Progenitor cell of endocrine pancreas (in vitro differentiated cells): ENCODE results near the gene NINL. TPM values are rescaled to one million over a fixed set of nuclear protein-coding genes. Genes with fewer than 3 reads are reported as not detected.
A peak's percentile ranks its signal among the peaks of the same experiment; 100 is the strongest.

Source experiments
- DNase-seq: peaks from one replicate; pipeline ENCODE4 v3.0.0; 2021; ENCODE audit warnings: low spot score; ENCODE audit not compliant: unreplicated experiment
- H3K27ac Mint-ChIP-seq: 2 replicates; pipeline ENCODE4 v1.8.0; 2021; ENCODE audit warnings: mild to moderate bottlenecking, moderate library complexity, mixed read lengths
- H3K27me3 Mint-ChIP-seq: 2 replicates; pipeline ENCODE4 v1.8.0; 2021; ENCODE audit warnings: mixed read lengths
- H3K36me3 Mint-ChIP-seq: 2 replicates; pipeline ENCODE4 v1.8.0; 2022; ENCODE audit warnings: mixed read lengths; ENCODE audit not compliant: insufficient read depth
- H3K4me1 Mint-ChIP-seq: 2 replicates; pipeline ENCODE4 v1.8.0; 2021; ENCODE audit warnings: low read depth, mixed read lengths
- H3K4me3 Mint-ChIP-seq: 2 replicates; pipeline ENCODE4 v1.8.0; 2021; ENCODE audit warnings: low read depth, mild to moderate bottlenecking, moderate library complexity, mixed read lengths
- H3K9me3 Mint-ChIP-seq: 2 replicates; pipeline ENCODE4 v1.8.0; 2021; ENCODE audit warnings: low read depth, mixed read lengths
- CTCF ChIP-seq: fragments of 200-600 bp; sonication (generic); IDR thresholded peaks from one replicate; pipeline ENCODE4 v1.5.0; 2021; ENCODE audit warnings: antibody characterized with exemption, mild to moderate bottlenecking; ENCODE audit not compliant: unreplicated experiment
- total RNA-seq: library from RNA; stranded (reverse); gene quantifications from 2 replicates; pipeline ENCODE4 v1.2.1, GENCODE V29; 2021

NINL gene
- total RNA-seq, 1 donor from 2014 or later, result 125 TPM

DNA sequence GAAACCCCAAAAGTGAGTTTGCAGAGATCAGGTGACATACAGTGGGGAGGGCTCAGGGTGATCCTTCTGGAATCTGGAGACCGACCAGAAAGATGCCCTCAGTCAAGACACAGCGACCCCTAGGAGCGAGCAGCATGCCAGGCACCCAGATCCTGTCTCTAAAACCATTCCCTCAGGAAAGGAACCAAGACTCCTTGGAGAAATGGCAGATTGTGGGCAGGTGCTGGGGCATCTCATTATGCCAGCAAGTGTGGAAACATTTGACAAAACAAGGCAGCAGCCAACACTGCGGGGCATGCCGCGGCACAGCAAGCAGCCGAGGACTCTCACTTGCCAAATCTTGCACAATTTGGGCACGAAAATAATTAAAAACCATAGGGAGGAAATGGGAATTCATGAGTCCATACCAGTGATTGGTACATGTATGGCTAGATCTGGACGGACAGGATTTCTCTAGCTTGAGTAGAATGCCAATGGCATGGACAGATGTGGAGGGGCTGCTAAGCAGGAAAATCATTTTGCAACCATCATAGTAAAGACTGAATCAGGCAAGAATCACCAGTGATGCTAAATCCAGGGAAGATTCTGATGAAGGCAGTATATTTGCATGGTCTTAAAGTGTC lies 101.0 kb downstream of the NINL start:
- H3K36me3 Mint-ChIP-seq, result peaks cover 17% of the 10 kb centered on the region
- H3K27ac Mint-ChIP-seq, result no peak overlapping the region
- no peaks in the 10 kb centered on the region for H3K9me3 Mint-ChIP-seq
- no peak for DNase-seq
- no peak overlapping the region for H3K4me3 Mint-ChIP-seq
- H3K27me3 Mint-ChIP-seq, result no peaks in the 10 kb centered on the region
- no peaks in the 10 kb centered on the region for H3K4me1 Mint-ChIP-seq
- no peak for TF ChIP-seq CTCF

GRCh38 chr20:25483431-25484132 lies 101.7 kb downstream of the NINL start:
- no peak for TF ChIP-seq CTCF
- no peak for DNase-seq
- Mint-ChIP-seq H3K36me3 (peaks cover 18% of the 10 kb centered on the region), H3K4me3 (no peak overlapping the region), H3K4me1 (no peaks in the 10 kb centered on the region), H3K27me3 (no peaks in the 10 kb centered on the region), H3K9me3 (no peaks in the 10 kb centered on the region), H3K27ac (no peak overlapping the region)

DNA sequence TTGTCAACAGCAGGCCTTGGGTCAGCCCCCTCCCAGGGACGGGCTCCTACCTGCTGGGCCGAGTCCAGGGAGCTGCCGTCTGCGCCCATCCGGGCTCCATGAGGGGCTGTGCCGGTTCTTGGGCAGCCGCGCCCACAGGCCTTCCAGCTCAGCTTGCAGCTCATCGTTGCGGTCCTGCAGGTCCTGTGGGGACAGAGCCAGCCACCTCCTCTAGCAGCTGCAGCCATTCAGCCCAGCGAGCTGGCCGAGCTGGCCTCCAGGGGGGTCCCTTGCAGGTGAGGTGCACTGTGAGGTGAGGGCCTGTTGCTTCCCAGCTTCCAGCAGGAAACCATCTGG lies 103.4 kb downstream of the NINL start:
- no peak for DNase-seq
- no peak for TF ChIP-seq CTCF
- H3K27me3 Mint-ChIP-seq, result no peaks in the 10 kb centered on the region
- no peak overlapping the region for H3K4me3 Mint-ChIP-seq
- H3K36me3 Mint-ChIP-seq, result peaks cover 22% of the 10 kb centered on the region
- no peaks in the 10 kb centered on the region for H3K9me3 Mint-ChIP-seq
- no peak overlapping the region for H3K27ac Mint-ChIP-seq
- no peaks in the 10 kb centered on the region for H3K4me1 Mint-ChIP-seq

DNA sequence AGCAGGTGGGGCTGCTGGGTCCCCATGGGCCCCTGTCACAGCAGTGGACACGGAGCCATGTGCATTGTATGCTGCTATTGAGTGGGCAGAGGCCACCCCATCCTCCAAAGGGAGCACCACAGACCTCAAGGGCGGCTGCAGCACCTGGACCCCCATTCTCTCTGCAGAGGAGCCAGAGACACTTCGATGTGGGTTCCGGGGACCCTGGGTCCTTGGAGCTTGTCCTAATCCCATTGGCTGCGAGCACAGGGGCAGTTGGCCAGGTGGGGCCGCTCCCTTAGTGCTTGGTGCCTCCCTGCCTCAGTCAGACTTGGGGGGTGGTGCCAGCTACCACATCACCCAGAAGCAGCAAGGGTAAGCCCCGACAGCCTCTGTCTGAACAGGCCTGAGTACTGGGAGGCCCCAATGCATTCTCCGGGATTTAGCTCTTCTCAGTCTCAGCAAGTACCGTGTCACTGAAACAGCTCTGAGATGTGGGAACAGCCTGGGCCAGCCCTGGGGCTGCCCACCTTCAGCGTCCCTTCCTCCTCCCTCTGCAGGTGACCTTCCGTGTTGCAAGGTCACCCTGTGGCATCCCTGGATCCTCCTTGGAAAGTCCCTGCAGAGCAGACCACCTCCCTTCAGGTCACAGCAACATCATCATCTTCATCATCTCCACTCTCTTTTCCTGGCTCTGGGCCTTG lies 104.0 kb downstream of the NINL start:
- peak; percentile 19 for TF ChIP-seq CTCF
- H3K27ac Mint-ChIP-seq, result no peak overlapping the region
- H3K36me3 Mint-ChIP-seq, result peaks cover 23% of the 10 kb centered on the region

GRCh38 chr20:25480797-25481196 lies 104.5 kb downstream of the NINL start:
- H3K4me3 Mint-ChIP-seq, result no peak overlapping the region
- H3K27ac Mint-ChIP-seq, result no peak overlapping the region
- H3K27me3 Mint-ChIP-seq, result no peaks in the 10 kb centered on the region
- H3K36me3 Mint-ChIP-seq, result peaks cover 22% of the 10 kb centered on the region
- H3K4me1 Mint-ChIP-seq, result no peaks in the 10 kb centered on the region
- TF ChIP-seq CTCF, result no peak
- no peak for DNase-seq
- H3K9me3 Mint-ChIP-seq, result no peaks in the 10 kb centered on the region

More for the DNA sequence above, 104.0 kb downstream of the NINL start:
- Mint-ChIP-seq H3K4me3 (no peak overlapping the region), H3K4me1 (no peaks in the 10 kb centered on the region), H3K27me3 (no peaks in the 10 kb centered on the region), H3K9me3 (no peaks in the 10 kb centered on the region)
- no peak for DNase-seq
